ENCODE data around the gene LRP5. TPM values are rescaled to one million over a fixed set of nuclear protein-coding genes. Genes with fewer than 3 reads are reported as not detected.

The LRP5 gene
- total RNA-seq, 1 donor from 2014 or later = 101 TPM

- Histone ChIP-seq H3K4me3 (no peak overlapping the region), H3K4me1 (peaks cover 81% of the 10 kb centered on the region), H3K36me3 (no peaks in the 10 kb centered on the region), H3K27me3 (no peaks in the 10 kb centered on the region), H3K27ac (no peak overlapping the region), H3K9me3 (no peaks in the 10 kb centered on the region)
- no peak for TF ChIP-seq CTCF (IDR thresholded peaks at IDR 0.05)
- intact Hi-C loops (cut with DNase I) = no loop called here
- ATAC-seq = peak; percentile 41
- no peak for DNase-seq
Observed at GRCh38 chr11:68469122-68469521, 156.7 kb downstream of the LRP5 start.

GRCh38 chr11:68469642-68470041 lies 157.3 kb downstream of the LRP5 start:
- no peaks in the 10 kb centered on the region for H3K27me3 ChIP-seq
- no peak overlapping the region for H3K4me3 ChIP-seq
- intact Hi-C loops (cut with DNase I) = no loop called here
- peaks cover 77% of the 10 kb centered on the region for H3K4me1 ChIP-seq
- DNase-seq (no peak), ATAC-seq (no peak)
- no peak overlapping the region for H3K27ac ChIP-seq
- H3K9me3 ChIP-seq = no peaks in the 10 kb centered on the region
- no peaks in the 10 kb centered on the region for H3K36me3 ChIP-seq
- no peak for TF ChIP-seq CTCF (IDR thresholded peaks at IDR 0.05)

- Histone ChIP-seq H3K27ac (no peak overlapping the region), H3K4me3 (no peak overlapping the region), H3K4me1 (peaks cover 74% of the 10 kb centered on the region), H3K9me3 (no peaks in the 10 kb centered on the region), H3K27me3 (no peaks in the 10 kb centered on the region), H3K36me3 (no peaks in the 10 kb centered on the region)
- TF ChIP-seq CTCF (IDR thresholded peaks at IDR 0.05) = no peak
- DNase-seq (no peak), ATAC-seq (peak; percentile 19)
- intact Hi-C loops (cut with DNase I) = no loop called here
Observed at GRCh38 chr11:68470304-68470811, 158.0 kb downstream of the LRP5 start.

- Histone ChIP-seq H3K4me1 (peaks cover 65% of the 10 kb centered on the region), H3K36me3 (no peaks in the 10 kb centered on the region), H3K27me3 (no peaks in the 10 kb centered on the region), H3K27ac (no peak overlapping the region), H3K9me3 (no peaks in the 10 kb centered on the region), H3K4me3 (no peak overlapping the region)
- no peak for TF ChIP-seq CTCF (IDR thresholded peaks at IDR 0.05)
- intact Hi-C loops (cut with DNase I) = no loop called here
- no peak for DNase-seq
- peak; percentile 74 for ATAC-seq
Observed at GRCh38 chr11:68471360-68472340, 159.3 kb downstream of the LRP5 start.

- intact Hi-C loops (cut with DNase I) = no loop called here
- no peak overlapping the region for H3K27ac ChIP-seq
- no peaks in the 10 kb centered on the region for H3K36me3 ChIP-seq
- DNase-seq (no peak), ATAC-seq (no peak)
- H3K4me1 ChIP-seq = peaks cover 59% of the 10 kb centered on the region
- H3K27me3 ChIP-seq = no peaks in the 10 kb centered on the region
- H3K9me3 ChIP-seq = no peaks in the 10 kb centered on the region
- TF ChIP-seq CTCF (IDR thresholded peaks at IDR 0.05) = no peak
- no peak overlapping the region for H3K4me3 ChIP-seq
Observed at GRCh38 chr11:68472778-68473177, 160.4 kb downstream of the LRP5 start.
